Stimulated activated naive CD8-positive, alpha-beta T cell treated with anti-CD3 and anti-CD28 coated beads, Interleukin-15, Interleukin-2, amounts not matched to agents 100 U/mL and 50 U/mL, for 24 hours (primary cell): ENCODE data around the gene INTS11.

Experiments used
- ATAC-seq: fragments of 150-1000 bp; cut with Tn5 transposase; one replicate; pipeline ENCODE4 v1.10.0; 2021
- DNase-seq: peaks from one replicate; pipeline ENCODE4 v3.0.0; 2021

The INTS11 gene

DNA sequence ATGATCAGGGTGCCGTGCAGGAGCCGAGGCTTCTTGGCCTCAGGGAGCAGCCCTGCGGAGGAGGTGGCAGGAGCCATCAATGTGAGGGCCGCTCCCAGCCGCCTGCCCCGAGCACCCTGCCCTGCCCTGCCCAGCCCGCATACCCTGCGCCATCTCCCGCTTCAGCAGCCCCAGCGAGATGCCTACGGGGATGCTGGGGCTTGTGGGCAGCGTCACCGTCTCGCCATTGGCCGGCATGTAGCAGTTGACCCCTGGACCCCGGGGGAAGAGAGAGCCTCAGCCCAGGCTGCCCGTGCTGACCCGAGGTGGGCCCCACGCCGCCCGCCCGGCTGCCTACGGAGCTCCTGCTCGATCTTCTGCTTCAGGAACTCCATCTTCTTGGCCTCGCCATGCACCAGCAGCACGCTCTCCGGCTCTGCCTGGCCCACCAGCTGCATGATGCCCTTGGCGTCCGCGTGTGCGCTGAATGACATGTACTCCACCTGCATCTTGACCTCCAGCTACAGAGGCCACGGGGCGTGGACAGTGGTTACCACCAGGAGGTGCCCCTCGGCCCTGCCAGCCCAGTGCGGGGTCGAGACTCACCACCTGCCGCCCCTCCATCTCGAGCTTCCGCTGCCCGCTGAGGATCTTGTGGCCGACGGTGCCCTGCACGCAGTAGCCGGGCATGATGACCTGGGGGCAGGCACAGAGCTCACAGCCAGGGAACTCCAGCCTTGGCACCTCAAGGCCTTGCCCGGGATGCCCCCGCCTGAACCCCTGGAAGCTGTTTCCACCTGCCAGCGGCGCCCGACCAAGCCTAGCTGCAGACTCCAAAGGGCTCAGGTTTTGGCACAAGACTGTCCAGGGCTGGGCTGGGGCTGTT, 11.8 kb downstream of the INTS11 start:
- DNase-seq (no peak), ATAC-seq (no peak)

GRCh38 chr1:1311107-1312104, 13.1 kb downstream of the INTS11 start:
- ATAC-seq (no peak), DNase-seq (no peak)

GRCh38 chr1:1310476-1311053, 13.9 kb downstream of the INTS11 start:
- ATAC-seq: no peak

DNA sequence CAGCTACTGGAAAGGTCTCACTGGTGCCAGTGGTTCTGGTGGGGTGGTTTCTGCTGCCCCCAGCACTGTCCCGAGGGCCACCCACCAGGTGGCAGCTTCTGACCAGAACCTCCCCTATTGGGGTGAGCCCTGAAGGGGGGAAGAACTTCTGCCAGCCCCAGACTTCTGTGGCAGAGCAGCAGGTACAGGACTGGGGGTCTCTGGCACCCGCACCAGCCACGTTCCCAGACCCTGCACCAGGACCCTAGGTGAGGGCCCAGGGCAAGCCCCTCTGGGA, 14.4 kb downstream of the INTS11 start:
- no peak for DNase-seq
- ATAC-seq: no peak

More at GRCh38 chr1:1310476-1311053, 13.9 kb downstream of the INTS11 start:
- DNase-seq: no peak

DNA sequence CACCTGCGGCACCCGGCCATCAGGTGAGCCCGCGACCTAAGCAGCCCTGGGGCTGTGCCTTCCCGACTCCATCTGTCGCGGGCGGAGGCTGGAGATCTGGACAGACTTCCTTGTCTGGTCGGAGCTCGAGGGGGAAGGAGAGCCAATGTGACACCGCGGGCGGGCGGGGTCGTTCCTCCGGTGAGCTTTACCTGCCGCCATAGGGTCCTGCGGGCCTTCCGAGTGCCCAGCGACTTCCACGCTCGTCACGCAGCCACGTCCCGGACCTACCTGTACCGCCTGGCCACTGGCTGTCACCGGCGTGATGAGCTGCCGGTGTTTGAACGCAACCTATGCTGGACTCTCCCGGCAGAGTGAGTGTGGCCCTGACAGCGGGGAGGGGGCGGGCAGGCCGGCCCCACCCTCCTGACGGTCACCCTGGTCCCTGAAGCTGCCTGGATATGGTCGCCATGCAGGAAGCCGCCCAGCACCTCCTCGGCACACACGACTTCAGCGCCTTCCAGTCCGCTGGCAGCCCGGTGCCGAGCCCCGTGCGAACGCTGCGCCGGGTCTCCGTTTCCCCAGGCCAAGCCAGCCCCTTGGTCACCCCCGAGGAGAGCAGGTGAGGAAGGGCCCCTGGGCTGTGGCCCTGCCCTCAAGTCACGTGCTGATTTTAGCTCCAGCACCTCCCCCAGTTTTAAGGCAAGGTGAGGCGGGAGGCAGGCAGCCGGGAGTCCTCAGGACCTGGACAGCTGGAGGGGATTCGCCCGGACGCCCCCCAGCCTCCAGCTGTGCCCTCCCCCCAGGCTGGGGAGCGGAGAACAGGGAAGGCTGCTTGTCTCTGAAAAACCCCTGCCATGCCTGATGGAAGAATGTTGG, 15.0 kb downstream of the INTS11 start:
- no peak for ATAC-seq
- peak; percentile 38 for DNase-seq

GRCh38 chr1:1308756-1309250, 15.7 kb downstream of the INTS11 start:
- DNase-seq (peak; percentile 32), ATAC-seq (no peak)

- peak; percentile 91 for DNase-seq
Measured at GRCh38 chr1:1307923-1308755, 16.3 kb downstream of the INTS11 start, which contains the start of the genes ACAP3 and PUSL1. TSS of gene ACAP3 (minus strand) at chr1:1307930. CDS start at chr1:1307815, 115 bp downstream. TSS of gene PUSL1 (plus strand) at chr1:1308597. CDS start at chr1:1308644, 47 bp downstream.

GRCh38 chr1:1307261-1307922, 17.1 kb downstream of the INTS11 start:
- DNase-seq (no peak), ATAC-seq (no peak)

More at GRCh38 chr1:1307923-1308755, 16.3 kb downstream of the INTS11 start, which contains the start of the genes ACAP3 and PUSL1:
- peak; percentile 71 for ATAC-seq

DNA sequence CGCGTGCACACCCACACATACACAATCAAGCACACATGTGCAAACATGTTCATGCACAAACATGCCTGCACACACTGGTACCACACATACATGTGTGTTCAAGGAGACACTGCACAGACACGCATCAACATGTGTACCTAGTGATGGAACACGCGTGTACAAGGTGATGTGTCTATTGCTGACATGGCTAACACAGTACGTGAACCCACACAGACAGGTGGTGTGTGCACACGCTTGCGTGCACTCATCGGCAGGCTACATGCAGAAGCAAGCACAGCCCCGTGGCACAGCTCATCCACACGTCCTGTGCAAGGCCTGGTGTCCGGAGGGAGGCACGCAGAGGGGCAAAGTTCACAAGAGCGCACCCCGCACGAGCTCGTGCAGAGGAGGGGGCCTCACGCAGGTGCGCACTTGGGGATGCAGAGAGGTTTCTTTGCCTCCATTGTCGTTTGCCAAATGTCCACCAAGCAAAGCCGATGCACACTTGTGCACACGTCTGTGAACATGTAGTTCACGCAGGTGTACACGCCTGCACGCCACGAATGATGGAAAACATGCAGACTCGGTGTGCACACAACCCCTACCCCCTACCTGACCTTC, 17.7 kb downstream of the INTS11 start:
- DNase-seq: no peak
- no peak for ATAC-seq

DNA sequence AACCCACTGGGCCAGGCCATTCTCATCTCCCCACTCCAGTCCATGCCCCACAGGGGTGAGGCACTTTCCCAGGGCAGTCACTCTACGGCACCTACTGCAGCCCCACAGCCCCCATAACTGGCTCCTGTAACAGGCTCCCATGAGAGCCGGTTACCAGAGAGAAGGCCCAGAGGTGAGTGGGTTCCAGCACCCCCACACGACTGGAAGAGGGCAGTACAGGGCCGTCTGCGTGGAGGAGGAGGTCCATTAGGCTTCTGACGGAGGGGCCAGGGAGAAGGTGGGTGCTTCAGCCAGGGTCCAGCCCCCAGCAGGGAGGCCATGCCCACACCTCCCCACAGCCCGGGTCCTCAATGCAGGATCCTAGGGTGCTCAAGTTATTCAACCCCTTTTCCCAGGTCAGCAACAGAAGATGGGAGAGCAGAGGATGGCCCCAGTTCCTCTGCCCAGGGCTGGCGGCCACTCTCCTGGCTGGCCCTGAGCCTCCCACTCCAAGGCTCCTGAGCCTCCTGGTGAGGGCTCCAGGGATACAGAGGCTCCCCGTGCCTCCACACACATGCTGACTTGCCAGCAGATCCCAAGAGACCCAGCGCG, 18.3 kb downstream of the INTS11 start:
- ATAC-seq: no peak
- DNase-seq: peak; percentile 39

DNA sequence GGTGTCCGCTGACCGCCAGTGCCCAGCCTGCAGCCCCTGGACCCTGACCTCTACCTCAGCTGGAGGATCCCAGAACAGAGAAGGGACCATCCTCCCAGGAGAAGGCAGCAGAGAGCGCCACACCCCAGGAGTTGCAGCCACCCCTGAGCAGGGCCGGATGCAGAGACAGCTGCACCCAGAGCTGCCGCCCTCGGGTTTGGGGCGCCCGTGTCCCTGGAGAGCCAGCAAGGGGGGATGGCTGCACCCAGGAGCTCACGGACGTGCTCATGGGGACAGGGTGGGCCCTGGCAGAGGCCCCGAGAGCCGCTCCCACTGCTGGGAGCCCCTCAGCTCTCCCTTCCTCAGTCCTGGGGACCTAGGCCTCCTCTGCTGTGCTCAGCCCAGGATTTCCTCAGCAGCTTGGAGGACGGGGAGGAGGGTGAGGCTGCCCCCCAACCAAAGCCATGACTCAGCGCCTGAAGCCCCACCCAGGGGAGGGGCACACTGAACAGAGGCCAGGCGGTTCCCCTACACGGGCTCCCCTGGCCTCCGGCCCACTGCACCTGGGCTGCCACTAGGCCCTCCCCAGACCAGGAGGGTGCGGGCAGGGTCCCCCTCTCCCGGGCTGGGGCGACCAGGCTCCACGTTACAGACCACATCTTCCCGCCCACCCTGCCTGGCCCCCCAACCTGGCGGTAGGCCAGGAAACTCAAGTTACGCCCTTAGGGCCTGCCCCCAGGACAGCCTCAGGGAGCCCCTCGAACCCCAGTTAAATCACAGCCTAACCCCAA, 19.0 kb downstream of the INTS11 start:
- DNase-seq (peak; percentile 80), ATAC-seq (peak; percentile 45)

GRCh38 chr1:1304331-1305299, 19.8 kb downstream of the INTS11 start:
- ATAC-seq: no peak

GRCh38 chr1:1303736-1304135, 20.7 kb downstream of the INTS11 start:
- ATAC-seq: no peak
- no peak for DNase-seq

More at GRCh38 chr1:1304331-1305299, 19.8 kb downstream of the INTS11 start:
- no peak for DNase-seq

GRCh38 chr1:1302951-1303509, 21.4 kb downstream of the INTS11 start:
- DNase-seq: no peak
- ATAC-seq: no peak

DNA sequence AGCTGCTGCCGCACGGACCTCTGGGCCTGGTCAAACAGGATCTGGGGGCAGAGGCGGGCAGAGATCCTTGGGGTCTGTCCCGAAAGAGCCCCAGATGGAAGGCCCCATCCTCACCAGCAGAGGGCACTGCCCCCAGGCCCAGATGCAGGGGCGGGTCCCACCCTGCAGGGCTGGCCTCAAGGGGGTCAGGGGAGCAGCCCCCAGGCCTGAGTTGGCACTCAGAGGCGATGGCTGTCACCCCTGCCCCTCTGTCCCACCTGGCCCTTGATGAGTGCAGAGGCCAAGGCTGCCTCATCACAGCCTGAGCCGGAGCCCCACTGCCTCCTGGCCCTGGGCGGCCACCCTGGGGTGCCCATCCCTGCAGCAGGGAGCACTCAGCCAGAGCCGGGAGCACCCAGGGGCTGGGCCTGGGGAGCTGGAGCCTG, 22.4 kb downstream of the INTS11 start:
- ATAC-seq (no peak), DNase-seq (no peak)

GRCh38 chr1:1300352-1300739, 24.1 kb downstream of the INTS11 start:
- no peak for ATAC-seq
- no peak for DNase-seq
